ENCODE data around the gene CDK14.

The CDK14 gene

GRCh38 chr7:91030680-91031380, 434.7 kb downstream of the CDK14 start:
- no peak for DNase-seq

DNA sequence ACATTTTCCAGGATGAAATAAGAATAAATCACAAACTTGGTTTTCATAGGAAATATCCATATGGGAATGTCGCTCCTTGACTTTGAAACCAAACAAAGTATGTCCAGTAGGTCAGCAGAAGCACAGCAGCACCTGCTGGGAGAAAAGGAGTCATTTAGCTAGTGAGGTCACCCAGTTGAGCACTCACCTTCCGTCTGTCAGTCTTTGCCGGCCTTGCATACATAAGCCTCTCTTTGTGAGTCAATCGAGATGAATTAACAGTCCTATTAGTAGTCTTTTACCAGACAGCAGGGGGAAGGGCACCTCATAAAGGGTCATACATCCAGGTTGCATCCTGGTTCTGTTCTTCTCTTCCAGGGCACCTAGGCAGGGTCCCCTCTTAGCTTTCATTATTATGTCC, 435.6 kb downstream of the CDK14 start:
- no peak for DNase-seq

GRCh38 chr7:91033574-91033973, 437.5 kb downstream of the CDK14 start:
- DNase-seq: no peak

GRCh38 chr7:91034459-91035368, 438.6 kb downstream of the CDK14 start:
- DNase-seq: peak; percentile 45

DNA sequence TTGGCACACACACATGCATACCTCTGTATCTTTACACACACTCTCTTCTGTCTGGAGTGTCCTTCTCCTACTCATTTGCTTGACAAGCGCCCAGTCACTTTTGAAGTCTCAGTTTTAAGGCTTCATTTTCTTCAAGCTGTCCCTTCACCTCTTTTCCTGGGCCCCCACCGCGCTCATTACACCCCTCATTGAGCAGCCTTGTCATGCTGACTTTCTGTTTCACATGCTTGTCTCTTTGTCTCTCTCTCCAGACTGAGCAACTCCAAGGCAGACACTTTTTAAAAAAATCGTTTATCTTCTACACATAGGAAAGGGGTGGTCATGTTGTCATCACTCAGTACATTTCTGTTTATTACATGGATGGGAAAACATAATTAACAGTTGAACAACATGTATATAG, 442.9 kb downstream of the CDK14 start:
- no peak for DNase-seq

DNA sequence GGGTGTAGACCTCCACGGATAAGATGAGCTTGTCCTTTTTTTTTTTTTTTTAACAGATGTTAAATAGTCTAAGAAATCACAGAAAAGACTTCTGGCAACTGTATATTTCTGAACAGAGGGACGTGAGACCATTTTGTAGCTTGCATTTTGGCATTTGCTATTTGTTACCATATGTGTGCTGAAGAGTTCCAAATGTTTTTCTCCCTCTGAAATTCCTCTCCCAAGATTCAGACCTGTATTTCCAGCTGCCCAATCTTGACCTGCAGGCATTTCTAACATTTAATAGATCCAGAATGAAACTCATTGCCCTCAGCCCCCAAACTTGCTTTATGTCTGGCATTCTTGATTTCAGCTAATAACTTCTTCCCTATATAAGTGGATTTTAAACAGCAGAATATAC, 445.0 kb downstream of the CDK14 start:
- DNase-seq: no peak

- DNase-seq: peak; percentile 20
These were observed 445.9 kb downstream of the CDK14 start for GRCh38 chr7:91041901-91042484.

DNA sequence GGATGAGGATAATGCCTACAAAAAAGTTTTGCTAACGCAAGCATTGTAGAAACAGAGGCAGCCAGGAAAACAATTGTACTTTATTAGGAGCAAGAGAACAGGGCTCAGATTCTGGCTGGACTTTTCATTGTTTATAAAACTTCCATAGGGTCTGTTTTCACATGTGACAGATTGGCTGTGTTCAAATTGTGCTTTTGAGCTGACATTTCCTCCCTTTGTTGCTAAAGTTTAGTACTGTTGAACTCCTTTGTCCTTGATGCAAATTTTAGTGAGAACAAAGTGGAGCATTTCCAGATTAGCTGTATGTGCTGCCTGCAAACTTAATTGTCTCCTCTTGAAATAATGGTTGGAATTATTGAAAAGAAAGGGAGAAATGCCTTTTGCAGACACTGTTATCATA, 447.1 kb downstream of the CDK14 start:
- no peak for DNase-seq

DNA sequence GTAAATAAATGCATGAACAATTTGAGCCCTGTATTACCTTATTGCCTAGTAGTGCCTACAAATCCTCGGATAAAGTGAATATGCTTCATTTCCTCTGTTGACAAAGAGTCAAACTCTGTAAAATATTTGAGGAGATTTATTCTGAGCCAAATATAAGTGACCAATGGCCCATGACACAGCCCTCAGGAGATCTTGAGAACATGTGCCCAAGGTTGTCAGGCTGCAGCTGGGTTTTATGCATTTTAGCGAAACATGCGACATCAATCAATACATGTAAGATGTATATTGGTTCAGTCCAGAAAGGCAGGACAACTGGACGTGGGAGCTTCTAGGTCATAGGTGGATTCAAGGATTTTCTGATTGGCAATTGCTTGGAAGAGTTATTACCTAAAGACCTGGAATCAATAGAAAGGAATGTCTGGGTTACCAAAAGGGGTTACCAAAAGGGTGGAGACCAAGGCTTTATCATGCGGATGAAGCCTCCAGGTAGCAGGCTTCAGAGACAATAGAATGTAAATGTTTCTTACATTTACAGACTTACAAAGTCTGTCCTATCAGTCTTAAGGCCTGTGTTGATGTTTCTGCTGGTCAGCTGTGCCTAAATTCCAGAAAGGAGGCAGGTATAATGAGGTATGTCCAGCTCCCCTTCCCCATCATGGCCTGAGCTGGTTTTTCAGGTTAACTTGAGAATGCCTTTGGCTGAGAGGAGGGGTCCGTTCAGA, 448.0 kb downstream of the CDK14 start:
- no peak for DNase-seq

- DNase-seq: no peak
These were observed 449.5 kb downstream of the CDK14 start for GRCh38 chr7:91045606-91046005.

- DNase-seq: peak; percentile 35
These were observed 450.4 kb downstream of the CDK14 start for GRCh38 chr7:91046322-91047089.

GRCh38 chr7:91047636-91048035, 451.5 kb downstream of the CDK14 start:
- peak; percentile 9 for DNase-seq

DNA sequence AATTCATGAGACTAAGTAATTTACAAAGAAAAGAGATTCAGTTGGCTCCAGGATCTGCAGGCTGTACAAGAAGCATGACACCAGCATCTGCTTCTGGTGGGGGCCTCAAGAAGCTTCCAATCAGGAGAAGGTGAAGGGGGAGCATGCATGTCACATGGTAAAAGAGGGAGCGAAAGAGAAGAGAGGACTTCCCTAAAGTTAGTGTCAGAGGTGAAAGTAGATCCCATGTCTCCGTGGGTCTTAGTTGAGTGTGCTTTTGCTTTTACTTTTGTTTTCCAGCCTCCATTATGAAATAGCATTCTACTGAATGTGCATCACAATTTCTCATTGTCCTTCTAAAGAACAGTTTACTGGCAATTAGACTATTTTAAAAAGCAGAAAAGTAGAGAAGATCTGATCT, 454.6 kb downstream of the CDK14 start:
- no peak for DNase-seq

- DNase-seq: no peak
These were observed 455.8 kb downstream of the CDK14 start for GRCh38 chr7:91051966-91052365.

GRCh38 chr7:91054374-91054773, 458.3 kb downstream of the CDK14 start:
- no peak for DNase-seq

GRCh38 chr7:91055219-91055618, 459.1 kb downstream of the CDK14 start:
- no peak for DNase-seq

GRCh38 chr7:91062713-91063112, 466.6 kb downstream of the CDK14 start:
- no peak for DNase-seq

GRCh38 chr7:91064052-91064451, 467.9 kb downstream of the CDK14 start:
- no peak for DNase-seq

GRCh38 chr7:91064938-91065337, 468.8 kb downstream of the CDK14 start:
- DNase-seq: peak; percentile 27

DNA sequence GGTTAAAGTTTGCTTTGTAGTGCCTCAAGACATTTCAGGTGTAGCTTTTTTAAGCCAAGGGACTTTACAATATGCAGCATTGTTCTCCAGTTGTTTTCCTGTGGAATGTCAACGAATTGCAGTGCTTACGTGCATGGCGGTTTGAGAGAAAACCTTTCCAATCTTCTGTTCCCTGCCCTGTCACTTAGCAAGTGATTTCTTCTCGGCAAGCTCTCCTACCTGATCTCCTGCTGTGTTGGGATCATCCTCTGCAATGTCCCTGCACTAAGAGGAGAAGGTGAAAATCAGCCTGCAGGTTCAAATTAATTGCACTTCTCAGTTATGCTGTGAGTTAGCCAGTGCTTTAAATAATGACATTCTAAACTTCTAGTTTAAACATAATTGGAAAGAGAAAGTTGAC, 470.5 kb downstream of the CDK14 start:
- DNase-seq: no peak

GRCh38 chr7:91067242-91067641, 471.1 kb downstream of the CDK14 start:
- no peak for DNase-seq

All from fibroblast of skin of back (primary cell).